ENCODE measurements around the gene SLC12A7. TPM values are rescaled to one million over a fixed set of nuclear protein-coding genes. Genes with fewer than 3 reads are reported as not detected.

The SLC12A7 gene
- total and polyA plus RNA-seq, 12 donors: 1.3 to 52.6 (median 24.4) TPM

DNA sequence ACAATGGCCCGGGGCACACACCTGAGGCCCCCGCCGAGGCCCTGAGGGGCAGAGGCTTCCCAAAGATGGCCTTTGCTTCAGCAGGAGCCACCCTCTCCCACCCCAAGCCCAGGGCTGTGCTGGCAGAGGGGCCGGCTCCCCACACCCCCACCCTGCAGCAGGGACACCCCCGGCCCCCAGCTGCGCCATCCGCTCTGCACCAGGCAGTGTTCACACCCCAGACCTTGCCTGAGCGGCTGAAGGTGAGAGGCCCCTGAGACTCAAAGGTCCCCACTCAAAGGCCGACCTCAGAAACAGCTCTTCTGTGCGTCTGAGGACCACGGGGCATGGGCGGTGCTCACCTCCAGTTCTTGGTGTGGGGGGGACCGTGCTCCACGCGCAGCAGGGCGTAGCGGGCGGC, 37.6 kb downstream of the SLC12A7 start:
- Histone ChIP-seq H3K27ac (no peak overlapping the region), H3K9me3 (replicated peaks in 1 of 3) (no peaks in the 10 kb centered on the region), H3K36me3 (replicated peaks in 1 of 2) (peaks cover 0 to 51% of the 10 kb centered on the region in 2 donors), H3K4me3 (no peak overlapping the region), H3K4me1 (replicated peaks in 1 of 2) (no peaks in the 10 kb centered on the region), H3K27me3 (no peaks in the 10 kb centered on the region)
- no peak for TF ChIP-seq POLR2A (IDR thresholded peaks at IDR 0.05)
- TF ChIP-seq, protein P1, sequence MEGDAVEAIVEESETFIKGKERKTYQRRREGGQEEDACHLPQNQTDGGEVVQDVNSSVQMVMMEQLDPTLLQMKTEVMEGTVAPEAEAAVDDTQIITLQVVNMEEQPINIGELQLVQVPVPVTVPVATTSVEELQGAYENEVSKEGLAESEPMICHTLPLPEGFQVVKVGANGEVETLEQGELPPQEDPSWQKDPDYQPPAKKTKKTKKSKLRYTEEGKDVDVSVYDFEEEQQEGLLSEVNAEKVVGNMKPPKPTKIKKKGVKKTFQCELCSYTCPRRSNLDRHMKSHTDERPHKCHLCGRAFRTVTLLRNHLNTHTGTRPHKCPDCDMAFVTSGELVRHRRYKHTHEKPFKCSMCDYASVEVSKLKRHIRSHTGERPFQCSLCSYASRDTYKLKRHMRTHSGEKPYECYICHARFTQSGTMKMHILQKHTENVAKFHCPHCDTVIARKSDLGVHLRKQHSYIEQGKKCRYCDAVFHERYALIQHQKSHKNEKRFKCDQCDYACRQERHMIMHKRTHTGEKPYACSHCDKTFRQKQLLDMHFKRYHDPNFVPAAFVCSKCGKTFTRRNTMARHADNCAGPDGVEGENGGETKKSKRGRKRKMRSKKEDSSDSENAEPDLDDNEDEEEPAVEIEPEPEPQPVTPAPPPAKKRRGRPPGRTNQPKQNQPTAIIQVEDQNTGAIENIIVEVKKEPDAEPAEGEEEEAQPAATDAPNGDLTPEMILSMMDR (IDR thresholded peaks at IDR 0.05): no peak
- 84 to 92% (median 91%) methylated on average over 10 to 18 of the region's 18 CpGs for WGBS, 4 donors
- DNase-seq: no peak
- intact Hi-C loops (cut with DNase I): no loop called here

DNA sequence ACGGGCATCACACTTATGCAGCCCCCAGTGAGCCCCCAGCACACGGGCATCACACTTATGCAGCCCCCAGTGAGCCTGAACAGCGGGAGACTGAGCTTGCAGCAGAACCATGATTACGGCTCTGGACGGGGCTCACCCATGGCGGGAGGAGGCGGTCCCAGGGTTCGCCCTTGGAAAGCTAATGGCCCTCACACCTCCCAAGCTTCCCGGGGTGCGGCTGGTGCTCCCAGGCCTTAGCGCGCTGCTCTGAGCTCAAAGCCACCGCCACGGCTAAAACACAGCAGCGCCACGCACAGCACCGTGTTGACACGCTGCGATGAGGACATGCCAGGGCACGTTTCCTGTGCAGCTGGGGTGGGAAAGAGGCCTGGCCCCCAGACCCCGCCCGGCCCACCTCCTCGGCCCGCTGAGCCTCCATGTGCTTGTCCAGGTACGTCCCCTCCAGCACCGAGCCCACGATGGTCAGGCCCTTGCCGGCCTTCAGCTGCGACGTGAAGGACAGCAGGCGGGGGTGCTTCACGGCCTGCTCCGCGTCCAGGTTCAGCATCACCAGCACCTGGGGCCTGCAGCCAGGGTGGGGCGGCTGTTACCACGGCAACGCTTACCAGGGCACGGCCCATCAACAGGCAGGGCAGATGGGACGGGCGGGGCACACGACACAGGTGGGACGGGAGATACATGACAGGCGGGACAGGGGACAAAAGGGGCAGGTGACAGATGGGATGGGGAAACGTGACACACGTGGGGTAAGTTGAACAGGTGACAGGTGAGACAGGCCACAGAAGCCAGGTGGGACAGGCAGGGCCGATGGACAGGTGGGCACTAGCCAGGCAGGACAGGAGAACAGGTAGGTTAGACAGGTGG, 38.4 kb downstream of the SLC12A7 start:
- H3K9me3 ChIP-seq (replicated peaks in 1 of 3): no peaks in the 10 kb centered on the region
- intact Hi-C loops (cut with DNase I): no loop called here
- no peaks in the 10 kb centered on the region for H3K4me1 ChIP-seq (replicated peaks in 1 of 2)
- TF ChIP-seq, protein P1 (IDR thresholded peaks at IDR 0.05): no peak
- no peak for TF ChIP-seq POLR2A (IDR thresholded peaks at IDR 0.05)
- no peak overlapping the region for H3K27ac ChIP-seq
- H3K36me3 ChIP-seq (replicated peaks in 1 of 2): peaks cover 0 to 46% of the 10 kb centered on the region in 2 donors
- DNase-seq: no peak
- 90 to 94% (median 91%) methylated on average over 21 to 46 of the region's 46 CpGs for WGBS, 4 donors
- H3K4me3 ChIP-seq: no peak overlapping the region
- no peaks in the 10 kb centered on the region for H3K27me3 ChIP-seq

DNA sequence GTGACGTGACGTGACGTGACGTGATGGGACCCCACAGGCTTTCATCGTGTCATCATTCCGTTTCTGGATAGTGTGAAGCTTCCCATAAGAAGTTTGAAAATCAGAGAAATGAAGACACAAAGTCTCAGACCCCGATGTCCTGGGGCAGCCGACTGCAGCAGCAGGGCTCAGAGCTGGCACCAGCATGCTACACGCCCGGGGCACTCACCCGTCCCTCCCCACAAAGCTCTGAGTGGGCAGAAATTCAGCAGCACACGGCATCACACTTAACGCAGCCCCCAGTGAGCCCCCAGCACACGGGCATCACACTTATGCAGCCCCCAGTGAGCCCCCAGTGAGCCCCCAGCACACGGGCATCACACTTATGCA, 42.2 kb downstream of the SLC12A7 start:
- Histone ChIP-seq H3K27me3 (no peaks in the 10 kb centered on the region), H3K27ac (no peak overlapping the region), H3K9me3 (replicated peaks in 1 of 3) (no peaks in the 10 kb centered on the region), H3K4me3 (no peak overlapping the region), H3K4me1 (replicated peaks in 1 of 2) (no peaks in the 10 kb centered on the region), H3K36me3 (replicated peaks in 1 of 2) (peaks cover 0 to 20% of the 10 kb centered on the region in 2 donors)
- TF ChIP-seq, protein P1 (IDR thresholded peaks at IDR 0.05): no peak
- no peak for TF ChIP-seq POLR2A (IDR thresholded peaks at IDR 0.05)
- intact Hi-C loops (cut with DNase I): no loop called here
- 91 to 95% (median 93%) methylated on average over 13 to 14 of the region's 15 CpGs for WGBS, 4 donors
- DNase-seq: no peak

DNA sequence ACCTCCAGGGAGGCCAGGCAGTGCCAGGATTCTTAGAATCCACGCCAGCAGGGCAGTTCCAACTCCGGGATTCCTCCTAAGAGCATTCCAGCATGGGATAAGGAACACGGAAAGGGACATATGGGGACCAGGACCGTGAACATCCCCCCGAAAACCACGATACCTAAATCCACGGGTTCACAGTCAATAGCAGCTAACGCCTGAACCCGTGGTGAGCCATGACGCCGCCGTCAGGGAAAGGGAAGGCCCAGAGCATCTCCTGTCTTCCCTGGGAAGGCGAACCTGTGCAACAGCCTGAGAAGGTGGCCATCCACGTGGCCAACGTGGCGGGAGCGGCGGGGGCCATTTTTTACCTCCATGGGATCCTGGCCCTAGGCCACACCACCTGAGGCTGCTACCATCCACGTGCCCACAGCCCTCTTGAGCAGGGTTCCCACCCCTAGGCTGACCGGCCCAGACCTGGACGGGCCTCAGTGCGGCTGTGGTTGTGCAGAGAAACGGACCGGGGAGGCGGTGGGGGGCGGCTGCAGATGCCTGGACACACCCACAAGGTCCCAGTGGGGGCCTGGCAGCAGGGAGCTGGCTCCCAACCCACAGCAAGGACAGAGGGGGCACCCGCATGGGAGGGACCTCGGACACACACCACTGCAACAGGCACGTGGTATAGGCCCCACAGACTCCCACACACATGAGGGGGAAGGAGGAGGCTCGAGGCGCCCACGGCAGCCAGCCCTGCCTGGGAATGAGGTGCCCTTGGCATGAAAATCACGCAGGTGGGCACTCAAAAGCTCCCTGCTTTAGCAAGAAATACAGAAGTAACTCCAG, 42.8 kb downstream of the SLC12A7 start:
- H3K36me3 ChIP-seq (replicated peaks in 1 of 2): peaks cover 0 to 17% of the 10 kb centered on the region in 2 donors
- no peak overlapping the region for H3K4me3 ChIP-seq
- intact Hi-C loops (cut with DNase I): no loop called here
- no peaks in the 10 kb centered on the region for H3K27me3 ChIP-seq
- WGBS, 4 donors: 94 to 96% (median 95%) methylated on average over 15 to 33 of the region's 33 CpGs
- H3K27ac ChIP-seq: no peak overlapping the region
- H3K4me1 ChIP-seq (replicated peaks in 1 of 2): no peaks in the 10 kb centered on the region
- no peaks in the 10 kb centered on the region for H3K9me3 ChIP-seq (replicated peaks in 1 of 3)
- DNase-seq: no peak
- TF ChIP-seq, protein P1 (IDR thresholded peaks at IDR 0.05): no peak
- no peak for TF ChIP-seq POLR2A (IDR thresholded peaks at IDR 0.05)
